ENCODE results near the gene CAMK2A. TPM values are rescaled to one million over a fixed set of nuclear protein-coding genes. Genes with fewer than 3 reads are reported as not detected.

The CAMK2A gene
- total and polyA plus RNA-seq, 2 of the 4 experiments (the other 2 are of a cell fraction): 0.18 to 0.19 TPM

DNA sequence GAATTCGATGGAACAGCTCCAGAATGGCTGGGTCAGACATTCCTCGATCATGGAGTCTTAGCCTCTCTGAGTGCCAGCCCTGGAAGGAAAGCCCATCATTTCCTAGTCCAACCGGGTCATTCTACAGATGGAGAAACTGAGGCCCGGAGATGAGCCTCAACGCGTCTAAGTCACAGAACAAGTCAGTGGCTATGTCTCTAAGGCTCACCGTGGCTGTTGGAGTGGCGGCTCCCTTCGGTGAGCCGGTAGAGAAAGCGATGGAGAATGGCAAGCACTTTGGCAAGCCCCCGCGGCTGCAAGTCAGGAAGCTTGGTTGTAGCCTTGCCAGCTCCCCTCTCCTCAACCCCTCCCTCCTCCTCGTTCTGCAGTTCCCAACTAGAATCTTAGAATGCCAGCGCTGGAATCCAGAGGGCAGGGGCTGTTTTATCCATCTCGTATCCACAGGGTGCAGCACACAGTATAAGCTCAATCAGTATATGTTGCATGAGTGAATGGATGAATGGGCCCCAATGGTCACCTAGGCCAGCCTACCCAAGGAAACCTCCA, 13.6 kb upstream of the CAMK2A start:
- Histone ChIP-seq H4K8ac (ENCODE audit: low read depth in 2 of 2, low read length in 2 of 2) (peak overlapping the region; percentile 56 to 76), H3K79me1 (ENCODE audit: low read depth in 1 of 2, low read length in 2 of 2) (peaks cover 4 to 28% of the 10 kb centered on the region in 2 experiments; a peak in 3 of 4 replicates), H2AK5ac (ENCODE audit: low read depth, low read length) (peak overlapping the region; percentile 91), H2AK9ac (replicated peaks; ENCODE audit: low read depth, low read length, poor library complexity) (peak overlapping the region; percentile 84), H2BK15ac (ENCODE audit: low read depth, low read length) (peak overlapping the region; percentile 87), H4K20me1 (ENCODE audit: insufficient read depth, low read length) (peaks cover 8% of the 10 kb centered on the region; the same call in 1 of the 2 replicates), H3K4ac (ENCODE audit: low read depth, low read length) (peak overlapping the region; percentile 91), H3K4me1 (ENCODE audit: control insufficient read depth, insufficient read depth, low read length) (peaks cover 49% of the 10 kb centered on the region), H2BK120ac (ENCODE audit: low read depth, low read length) (peak overlapping the region; percentile 83), H3K4me2 (ENCODE audit: low read depth, low read length) (peak overlapping the region; percentile 32; the same call in 1 of the 2 replicates), H3K9ac (ENCODE audit: low read depth, low read length) (peak overlapping the region; percentile 26; the same call in 1 of the 2 replicates), H3K14ac (replicated peaks; ENCODE audit: low read depth, low read length) (peak overlapping the region; percentile 69), H2AFZ (replicated peaks; ENCODE audit: low read length, poor library complexity) (peak overlapping the region; percentile 93), H3K56ac (ENCODE audit: extremely low read depth, insufficient read depth, low read length) (peak overlapping the region; percentile 57; the same call in 1 of the 2 replicates), H2BK20ac (ENCODE audit: low read depth, low read length) (peak overlapping the region; percentile 42), H3K27ac (ENCODE audit: insufficient read depth, low read length) (peak overlapping the region; percentile 93), H3K27me3 (ENCODE audit: control insufficient read depth, insufficient read depth, low read length) (no peaks in the 10 kb centered on the region), H3K18ac (ENCODE audit: low read depth, low read length) (peak overlapping the region; percentile 77), H3K36me3 (ENCODE audit: control insufficient read depth, insufficient read depth, low read length) (peaks cover under 1% of the 10 kb centered on the region; the same call in 1 of the 2 replicates), H2BK5ac (ENCODE audit: low read depth, low read length, poor library complexity, severe bottlenecking) (peak overlapping the region; percentile 44), H4K91ac (ENCODE audit: insufficient read depth, low read depth, low read length) (peak overlapping the region; percentile 83), H3K4me3 (ENCODE audit: insufficient read depth, low read depth, low read length) (no peak overlapping the region), H3K9me1 (ENCODE audit: insufficient read depth, low read length) (peaks cover 33% of the 10 kb centered on the region), H4K5ac (ENCODE audit: low read depth, low read length) (peak overlapping the region; percentile 77), H3K9me3 (ENCODE audit: control insufficient read depth, insufficient read depth, low read length) (no peaks in the 10 kb centered on the region), H3K23ac (ENCODE audit: low read depth, low read length) (peak overlapping the region; percentile 72)
- intact Hi-C loops (cut with micrococcal nuclease) (loop anchor here (2.0 kb wide), 1 partner anchor 48 kb away; no protein-coding TSS in a partner anchor), in situ Hi-C loops (cut with MboI; ENCODE audit: low sequenced_read_pairs) (no loop called here), dilution Hi-C loops (cut with HindIII; ENCODE audit: low sequenced_read_pairs, unreplicated experiment) (no loop called here)
- CTCF ChIA-PET: no interaction called here
- ATAC-seq (ENCODE audit: low read depth) (no peak), DNase-seq (peak; percentile 77)
- POLR2A ChIA-PET (ENCODE audit: unreplicated experiment): no interaction called here
- TF ChIP-seq, protein P1, sequence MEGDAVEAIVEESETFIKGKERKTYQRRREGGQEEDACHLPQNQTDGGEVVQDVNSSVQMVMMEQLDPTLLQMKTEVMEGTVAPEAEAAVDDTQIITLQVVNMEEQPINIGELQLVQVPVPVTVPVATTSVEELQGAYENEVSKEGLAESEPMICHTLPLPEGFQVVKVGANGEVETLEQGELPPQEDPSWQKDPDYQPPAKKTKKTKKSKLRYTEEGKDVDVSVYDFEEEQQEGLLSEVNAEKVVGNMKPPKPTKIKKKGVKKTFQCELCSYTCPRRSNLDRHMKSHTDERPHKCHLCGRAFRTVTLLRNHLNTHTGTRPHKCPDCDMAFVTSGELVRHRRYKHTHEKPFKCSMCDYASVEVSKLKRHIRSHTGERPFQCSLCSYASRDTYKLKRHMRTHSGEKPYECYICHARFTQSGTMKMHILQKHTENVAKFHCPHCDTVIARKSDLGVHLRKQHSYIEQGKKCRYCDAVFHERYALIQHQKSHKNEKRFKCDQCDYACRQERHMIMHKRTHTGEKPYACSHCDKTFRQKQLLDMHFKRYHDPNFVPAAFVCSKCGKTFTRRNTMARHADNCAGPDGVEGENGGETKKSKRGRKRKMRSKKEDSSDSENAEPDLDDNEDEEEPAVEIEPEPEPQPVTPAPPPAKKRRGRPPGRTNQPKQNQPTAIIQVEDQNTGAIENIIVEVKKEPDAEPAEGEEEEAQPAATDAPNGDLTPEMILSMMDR (conservative IDR thresholded peaks at IDR 0.05; ENCODE audit: low read depth, low read length): 0 out of 2 replicates have a peak, but pooled peaks have one; percentile 3
- TF ChIP-seq CEBPB (IDR thresholded peaks at IDR 0.05; ENCODE audit: low read depth, low read length): no peak
- no TSS peak for BruUV-seq (replicated peaks)
- 20% methylated on average over 9 of the region's 16 CpGs; no CpG with 5 or more reads in 1 of the 2 experiments for WGBS, 2 experiments (ENCODE audit: extremely low coverage in 2 of 2, insufficient read length in 1 of 2)

Measured in IMR-90 (cell line).